ENCODE results near the gene LRP5. TPM values are rescaled to one million over a fixed set of nuclear protein-coding genes. Genes with fewer than 3 reads are reported as not detected.

LRP5 gene
- 10 to 100 TPM; 23.6 to 48.8 (median 24.5) TPM for total RNA-seq

DNA sequence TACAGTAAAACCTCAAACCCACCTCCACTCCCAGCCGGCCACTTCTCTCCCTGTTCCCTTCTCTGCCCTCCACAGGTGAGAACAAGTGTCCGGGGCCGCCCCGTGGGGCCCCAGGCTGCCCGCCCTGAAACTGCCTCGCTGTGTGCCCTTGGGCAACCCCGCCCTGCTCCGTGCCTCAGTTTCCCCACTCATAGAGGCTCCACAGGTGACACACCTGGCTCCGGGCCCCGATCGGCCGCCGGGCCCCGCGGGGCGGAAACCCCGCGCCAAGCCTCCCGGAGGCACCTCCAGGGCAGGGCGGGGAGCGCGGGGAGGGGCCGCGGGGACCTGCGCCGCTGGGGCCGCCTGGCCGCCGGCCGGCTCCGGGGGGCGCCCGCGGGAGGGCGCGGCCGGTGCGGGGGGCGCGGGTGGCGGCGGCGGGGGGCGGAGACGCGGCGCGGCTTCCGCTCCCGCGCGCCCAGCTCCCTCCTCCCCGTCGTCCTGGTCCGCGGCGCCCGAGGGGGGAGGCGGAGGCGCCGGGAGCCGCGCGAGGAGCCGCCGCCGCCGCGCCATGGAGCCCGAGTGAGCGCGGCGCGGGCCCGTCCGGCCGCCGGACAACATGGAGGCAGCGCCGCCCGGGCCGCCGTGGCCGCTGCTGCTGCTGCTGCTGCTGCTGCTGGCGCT lies at the start of gene LRP5:
LRP5 (plus strand) TSS at position 475 of the 663 bp plus-strand sequence; CDS start at position 599, 124 bp downstream.
- intact Hi-C loops (cut with DNase I; ENCODE audit: low total_unique reads): no loop called here
- Histone ChIP-seq H3K27me3 (no peaks in the 10 kb centered on the region), H3K27ac (peak within 1 kb of the TSS; percentile 83 to 85), H3K4me3 (peak within 1 kb of the TSS; percentile 61 to 96 (median 77)), H3K36me3 (no peaks in the 10 kb centered on the region), H3K9me3 (no peaks in the 10 kb centered on the region), H3K4me1 (peaks cover 2 to 11% of the 10 kb centered on the region in 2 donors)
- DNase-seq (ENCODE audit: low spot score in 2 of 2): no peak
- TF ChIP-seq, protein P1, sequence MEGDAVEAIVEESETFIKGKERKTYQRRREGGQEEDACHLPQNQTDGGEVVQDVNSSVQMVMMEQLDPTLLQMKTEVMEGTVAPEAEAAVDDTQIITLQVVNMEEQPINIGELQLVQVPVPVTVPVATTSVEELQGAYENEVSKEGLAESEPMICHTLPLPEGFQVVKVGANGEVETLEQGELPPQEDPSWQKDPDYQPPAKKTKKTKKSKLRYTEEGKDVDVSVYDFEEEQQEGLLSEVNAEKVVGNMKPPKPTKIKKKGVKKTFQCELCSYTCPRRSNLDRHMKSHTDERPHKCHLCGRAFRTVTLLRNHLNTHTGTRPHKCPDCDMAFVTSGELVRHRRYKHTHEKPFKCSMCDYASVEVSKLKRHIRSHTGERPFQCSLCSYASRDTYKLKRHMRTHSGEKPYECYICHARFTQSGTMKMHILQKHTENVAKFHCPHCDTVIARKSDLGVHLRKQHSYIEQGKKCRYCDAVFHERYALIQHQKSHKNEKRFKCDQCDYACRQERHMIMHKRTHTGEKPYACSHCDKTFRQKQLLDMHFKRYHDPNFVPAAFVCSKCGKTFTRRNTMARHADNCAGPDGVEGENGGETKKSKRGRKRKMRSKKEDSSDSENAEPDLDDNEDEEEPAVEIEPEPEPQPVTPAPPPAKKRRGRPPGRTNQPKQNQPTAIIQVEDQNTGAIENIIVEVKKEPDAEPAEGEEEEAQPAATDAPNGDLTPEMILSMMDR (IDR thresholded peaks at IDR 0.05): no peak
- TF ChIP-seq POLR2AphosphoS5 (IDR thresholded peaks at IDR 0.05) (no peak), POLR2A (IDR thresholded peaks at IDR 0.05) (no peak)

DNA sequence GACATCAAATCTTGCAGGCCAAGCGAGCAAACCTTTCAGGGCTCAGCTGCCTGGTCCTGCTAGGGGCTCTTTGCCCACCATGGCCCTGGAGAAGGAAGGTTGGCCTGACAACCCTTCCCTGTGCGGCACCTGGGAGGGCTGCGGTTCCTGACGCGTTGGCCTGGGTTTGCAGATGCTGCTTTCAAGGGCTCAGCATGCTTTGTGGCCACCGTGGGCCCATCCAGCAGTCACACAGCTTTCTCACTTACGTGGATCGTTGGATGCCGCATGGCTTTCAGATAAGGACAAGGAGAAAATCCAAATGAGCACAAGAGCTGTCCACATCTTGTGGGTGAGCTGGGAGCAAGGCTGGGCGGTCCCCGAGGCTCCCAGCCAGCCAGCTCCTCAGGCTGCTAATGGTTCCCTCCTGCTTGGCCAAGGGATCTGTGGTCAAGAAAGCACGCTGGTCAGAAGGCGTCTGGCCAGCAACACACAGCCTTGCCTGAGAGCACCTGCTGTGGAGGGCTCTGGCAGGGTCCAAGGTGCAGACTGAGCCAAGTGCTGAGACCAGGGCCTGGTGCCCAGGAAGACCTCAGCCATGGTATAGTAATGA lies 48.9 kb upstream of the LRP5 start:
- H3K27ac ChIP-seq: peak overlapping the region in 1 of 2 donors; percentile 12
- no peaks in the 10 kb centered on the region for H3K9me3 ChIP-seq
- no peak overlapping the region for H3K4me3 ChIP-seq
- H3K27me3 ChIP-seq: no peaks in the 10 kb centered on the region
- intact Hi-C loops (cut with DNase I; ENCODE audit: low total_unique reads): no loop called here
- no peak for DNase-seq (ENCODE audit: low spot score in 2 of 2)
- no peaks in the 10 kb centered on the region for H3K4me1 ChIP-seq
- no peak for TF ChIP-seq POLR2AphosphoS5 (IDR thresholded peaks at IDR 0.05)
- TF ChIP-seq, protein P1 (IDR thresholded peaks at IDR 0.05): no peak
- TF ChIP-seq POLR2A (IDR thresholded peaks at IDR 0.05): no peak
- H3K36me3 ChIP-seq: no peaks in the 10 kb centered on the region

DNA sequence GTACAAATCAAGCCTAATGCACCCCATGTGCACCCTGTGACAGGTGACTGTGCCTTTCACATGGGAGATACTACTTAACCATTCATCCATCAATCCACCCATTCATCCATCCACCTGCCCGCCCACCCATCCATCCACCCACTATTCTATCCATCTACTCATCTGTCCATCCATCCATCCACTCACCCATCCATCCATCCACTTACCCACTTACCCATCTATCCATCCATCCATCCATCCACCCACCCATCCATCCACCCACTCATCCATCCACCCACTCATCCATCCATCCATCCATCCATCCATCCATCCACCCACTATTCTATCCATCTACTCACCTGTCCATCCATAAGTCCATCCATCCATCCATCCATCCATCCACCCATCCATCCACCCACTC lies 48.1 kb upstream of the LRP5 start:
- H3K36me3 ChIP-seq: no peaks in the 10 kb centered on the region

DNA sequence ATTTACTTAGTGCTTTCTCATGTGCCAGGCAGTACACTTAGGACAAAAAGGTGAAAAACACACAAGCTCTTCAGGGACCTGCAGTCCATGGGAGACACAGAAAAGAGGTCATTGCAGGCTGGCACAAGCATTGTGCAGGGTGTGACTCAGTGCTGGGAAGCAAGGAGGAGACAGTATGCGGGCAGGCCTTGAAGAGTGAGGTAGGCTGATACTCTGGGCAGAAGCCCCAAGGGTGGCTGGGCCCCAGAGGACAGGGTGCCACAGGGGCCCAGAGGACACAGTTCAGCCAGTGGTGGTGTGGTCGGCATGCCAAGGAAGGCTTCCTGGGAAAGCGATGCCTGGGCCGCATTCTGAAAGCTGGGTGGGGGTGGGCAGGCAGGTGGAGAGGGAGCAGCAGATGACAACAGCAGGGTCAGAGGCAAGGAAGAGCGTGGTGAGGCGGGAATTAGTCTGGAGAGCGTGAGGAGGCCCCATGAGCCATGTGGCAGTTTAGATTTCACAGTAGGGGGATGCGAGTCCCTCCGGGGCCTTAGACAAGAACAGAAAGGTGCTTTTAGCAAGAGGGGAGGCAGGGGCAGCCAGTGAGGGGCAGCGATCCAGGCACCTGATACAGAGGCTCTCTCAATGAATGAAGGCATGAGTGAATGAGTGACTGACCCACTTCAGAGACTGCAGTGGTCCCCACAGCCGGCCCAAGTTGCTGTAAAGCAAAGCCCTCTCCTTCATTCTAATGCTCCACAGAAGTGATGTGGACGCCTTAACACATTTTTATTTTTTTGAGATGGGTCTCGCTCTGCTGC lies 47.5 kb upstream of the LRP5 start:
- Histone ChIP-seq H3K4me3 (no peak overlapping the region), H3K27me3 (no peaks in the 10 kb centered on the region), H3K9me3 (no peaks in the 10 kb centered on the region), H3K4me1 (peaks cover 0 to 5% of the 10 kb centered on the region in 2 donors), H3K36me3 (no peaks in the 10 kb centered on the region), H3K27ac (no peak overlapping the region)
- intact Hi-C loops (cut with DNase I; ENCODE audit: low total_unique reads): no loop called here
- DNase-seq (ENCODE audit: low spot score in 2 of 2): no peak
- TF ChIP-seq POLR2AphosphoS5 (IDR thresholded peaks at IDR 0.05): no peak
- TF ChIP-seq, protein P1 (IDR thresholded peaks at IDR 0.05): no peak
- no peak for TF ChIP-seq POLR2A (IDR thresholded peaks at IDR 0.05)

More for the DNA sequence above, 48.1 kb upstream of the LRP5 start:
- Histone ChIP-seq H3K4me3 (no peak overlapping the region), H3K27me3 (no peaks in the 10 kb centered on the region), H3K9me3 (no peaks in the 10 kb centered on the region), H3K27ac (peak overlapping the region in 1 of 2 donors; percentile 12), H3K4me1 (no peaks in the 10 kb centered on the region)
- intact Hi-C loops (cut with DNase I; ENCODE audit: low total_unique reads): no loop called here
- DNase-seq (ENCODE audit: low spot score in 2 of 2): no peak
- TF ChIP-seq, protein P1 (IDR thresholded peaks at IDR 0.05): no peak
- no peak for TF ChIP-seq POLR2AphosphoS5 (IDR thresholded peaks at IDR 0.05)
- TF ChIP-seq POLR2A (IDR thresholded peaks at IDR 0.05): no peak
